SIG-M5 treated with dmso at 0.1 percent for 504 hours (cell line): ENCODE results near the gene COQ5.

Experiments
- DNase-seq: peaks from one replicate; lab custom pipeline; 2025; ENCODE audit not compliant: unreplicated experiment; lab: John Stamatoyannopoulos, UW

COQ5 gene

DNA sequence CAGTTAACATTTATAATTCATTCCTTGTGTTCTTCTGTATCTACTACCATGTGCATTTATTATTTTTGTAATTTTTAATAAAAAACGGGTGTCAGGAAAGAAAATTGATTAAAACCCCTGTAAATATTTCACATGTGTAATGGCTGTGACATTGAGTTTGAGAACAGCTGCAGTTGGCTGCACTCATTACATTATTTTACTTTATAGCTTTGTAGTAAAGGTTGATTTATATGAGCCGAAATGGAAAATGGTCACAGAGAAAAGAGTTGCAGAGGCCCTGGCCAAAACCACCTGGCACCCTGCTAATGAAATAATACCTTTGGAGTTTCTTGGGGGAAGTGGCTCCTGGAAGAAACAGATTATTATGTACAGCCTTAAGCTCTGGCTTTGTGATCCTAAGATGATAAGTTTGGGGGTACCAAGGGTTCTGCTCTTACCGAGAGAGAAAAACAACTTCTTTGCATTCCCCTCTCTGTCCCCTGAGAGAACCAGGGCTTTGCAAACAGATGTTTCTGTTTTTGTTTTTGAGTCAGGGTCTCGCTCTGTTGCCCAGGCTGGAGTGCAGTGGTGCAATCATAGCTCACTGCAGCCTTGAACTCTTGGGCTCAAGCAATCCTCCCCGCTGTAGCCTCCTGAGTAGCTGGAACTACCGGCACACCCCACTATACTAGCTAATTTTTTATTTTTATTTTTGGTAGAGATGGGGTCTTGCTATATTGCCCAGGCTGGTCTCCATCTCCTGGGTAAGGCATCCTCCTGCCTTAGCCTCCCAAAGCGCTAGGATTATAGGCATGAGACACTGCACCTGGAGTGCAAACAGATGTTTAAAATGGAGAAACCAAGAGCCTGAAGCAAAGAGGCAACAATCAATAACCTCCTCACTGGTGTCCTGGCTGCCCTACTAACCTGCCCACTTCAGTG, 42.7 kb downstream of the COQ5 start:
- DNase-seq: no peak

DNA sequence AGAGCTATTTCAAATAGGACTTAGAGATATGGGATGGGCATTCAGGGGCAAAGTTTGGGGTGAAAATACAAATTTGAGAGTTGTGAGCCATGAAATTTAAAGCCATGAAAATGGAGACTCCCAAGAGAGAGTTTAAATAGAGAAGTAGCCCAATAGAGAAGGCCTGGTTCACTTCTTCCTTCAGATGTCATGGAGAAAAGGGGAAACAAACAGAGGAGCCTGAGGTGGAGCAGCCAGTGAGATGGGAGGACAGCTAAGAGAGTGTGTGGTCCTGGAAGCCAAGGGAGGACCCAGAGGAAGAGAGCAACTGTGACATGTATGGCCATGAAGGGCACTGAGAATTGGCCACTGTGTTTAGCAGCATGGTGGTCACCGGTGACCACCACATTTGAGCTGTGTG, 45.3 kb downstream of the COQ5 start:
- peak; percentile 18 for DNase-seq

DNA sequence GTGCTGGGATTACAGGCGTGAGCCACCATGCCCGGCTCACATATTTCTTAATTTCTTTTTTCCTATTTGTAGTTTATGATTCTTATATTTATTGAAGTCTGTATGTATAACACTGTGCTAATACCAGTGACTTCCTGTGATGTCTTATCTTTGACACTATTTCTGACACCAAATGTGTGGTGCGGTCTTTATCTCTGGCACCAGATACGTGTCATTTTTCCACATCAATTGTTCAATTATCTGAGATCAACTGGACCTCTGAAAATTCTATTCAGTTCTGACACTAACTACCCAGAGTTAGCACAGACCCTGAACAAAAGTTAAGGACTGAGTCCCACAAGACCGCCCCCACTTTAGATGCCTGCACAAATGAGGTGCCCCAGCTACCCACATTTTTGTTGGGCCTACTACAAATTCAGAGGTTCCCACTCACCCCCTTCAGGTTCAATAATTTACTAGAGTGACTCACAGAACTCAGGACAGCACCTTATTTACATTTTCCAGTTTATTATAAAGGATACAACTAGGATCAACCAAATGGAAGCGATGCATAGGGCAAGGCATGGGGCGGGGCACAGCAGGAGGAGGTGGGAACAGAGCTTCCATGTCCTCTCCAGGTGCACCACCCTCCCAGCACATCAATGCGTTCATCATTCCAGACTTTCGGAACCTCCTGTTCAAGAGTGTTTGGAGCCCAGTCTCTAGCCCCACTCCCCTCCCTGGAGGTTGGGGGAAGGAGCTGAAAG, 47.8 kb downstream of the COQ5 start:
- no peak for DNase-seq

DNA sequence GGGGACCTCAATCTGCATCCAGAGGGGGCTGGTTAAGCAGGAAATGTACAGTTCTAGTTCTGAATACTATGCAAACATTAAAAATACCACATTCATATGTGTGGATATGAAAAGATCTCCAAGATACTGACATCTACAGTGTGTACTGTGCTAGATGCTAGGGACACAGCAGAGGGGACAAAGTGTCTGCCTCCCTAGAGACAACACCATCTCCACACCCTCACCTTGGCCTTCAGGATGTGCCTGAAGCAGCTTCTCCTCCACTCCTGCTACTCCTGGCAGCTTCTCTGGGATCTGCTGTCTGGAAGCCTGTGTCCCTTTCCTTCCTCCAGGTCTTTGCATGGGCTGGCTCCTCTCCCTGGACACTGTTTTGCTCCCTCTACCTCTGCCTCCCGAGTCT, 48.7 kb downstream of the COQ5 start:
- no peak for DNase-seq

DNA sequence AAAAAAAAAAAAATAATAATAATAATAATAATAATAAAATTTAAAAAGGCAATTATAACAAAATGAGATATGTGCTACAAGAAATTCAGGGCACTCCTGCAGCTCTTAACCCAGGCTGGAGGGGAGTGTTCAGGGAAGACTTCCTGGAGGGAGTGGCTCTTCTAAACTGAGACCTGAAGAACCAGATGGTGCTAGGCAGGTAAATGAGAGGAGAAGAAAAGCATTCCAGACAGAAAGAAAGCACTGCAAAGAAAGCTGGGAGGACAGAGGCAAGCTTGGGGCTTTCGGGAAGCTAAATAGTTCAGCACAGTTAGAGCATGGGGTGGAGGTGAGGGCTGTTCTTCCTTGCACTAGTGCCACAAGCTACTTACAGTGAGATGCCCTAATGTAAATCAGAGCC, 49.5 kb downstream of the COQ5 start:
- DNase-seq: no peak

DNA sequence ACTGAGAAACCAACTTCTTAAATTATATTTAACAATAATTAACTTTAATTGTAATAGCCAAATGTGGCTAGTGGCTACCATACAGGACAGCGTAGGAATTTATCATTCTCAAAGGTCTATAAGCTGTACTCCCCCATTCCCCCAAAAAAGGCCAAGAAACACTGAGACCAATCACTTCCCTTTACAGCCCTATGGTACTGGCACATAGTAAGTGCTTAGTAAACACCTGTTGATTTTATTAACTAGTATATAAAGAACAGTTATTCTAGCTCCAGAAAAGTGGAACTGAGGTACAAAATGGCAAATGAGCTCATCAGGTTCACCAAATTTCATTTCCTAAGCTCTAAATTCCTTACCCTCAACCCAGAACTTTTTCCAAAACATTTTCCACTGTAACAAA, 53.3 kb downstream of the COQ5 start:
- no peak for DNase-seq

DNA sequence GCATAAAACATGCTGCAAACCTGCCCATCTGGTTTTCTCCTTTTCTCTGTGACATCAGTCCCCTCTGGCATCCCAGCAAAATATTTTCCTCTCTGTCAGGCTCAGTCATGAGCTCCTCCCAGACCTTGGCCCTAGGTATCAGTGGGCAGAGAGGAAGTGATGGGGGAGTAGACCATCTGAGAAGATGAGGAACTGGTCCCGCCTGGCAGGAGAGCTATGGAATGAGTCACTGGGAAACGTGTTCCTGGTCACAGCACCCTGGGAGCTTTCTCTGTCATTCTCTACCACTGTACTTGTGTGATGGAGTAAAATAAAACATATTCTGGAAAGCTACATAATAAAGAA, 54.4 kb downstream of the COQ5 start:
- peak; percentile 96 for DNase-seq

DNA sequence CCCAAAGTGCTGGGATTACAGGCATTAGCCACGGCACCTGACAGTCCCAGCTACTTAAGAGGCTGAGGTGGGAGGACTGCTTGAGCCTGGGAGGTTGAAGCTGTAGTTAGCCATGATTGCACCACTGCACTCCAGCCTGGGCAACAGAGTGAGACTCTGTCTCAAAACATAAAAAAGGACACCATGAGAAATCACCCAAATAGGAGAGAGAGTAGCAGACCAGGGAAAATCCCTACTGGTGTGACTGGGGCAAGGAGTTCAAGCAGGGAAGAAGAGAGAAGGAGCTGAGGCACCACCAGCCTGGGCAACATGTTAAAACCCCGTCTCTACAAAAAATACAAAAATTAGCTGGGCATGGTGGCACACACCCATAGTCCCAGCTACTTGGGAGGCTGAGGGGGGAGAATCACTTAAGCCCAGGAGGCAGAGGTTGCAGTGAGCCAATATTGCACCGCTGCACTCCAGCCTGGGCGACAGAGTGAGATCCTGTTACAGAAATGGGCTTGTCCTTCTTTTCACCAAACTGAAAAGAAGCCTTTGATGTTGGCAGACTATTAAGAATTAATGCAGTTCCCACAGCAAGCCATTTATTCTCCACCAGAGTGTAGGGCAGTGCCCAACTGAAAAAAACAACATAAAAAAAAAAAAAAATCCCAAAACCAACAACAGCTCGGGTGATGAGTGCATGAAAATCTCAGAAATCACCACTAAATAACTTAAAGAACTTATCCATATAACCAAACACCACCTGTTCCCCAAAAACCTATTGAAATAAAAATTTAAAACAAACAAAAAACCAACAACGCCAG, 54.9 kb downstream of the COQ5 start:
- no peak for DNase-seq

DNA sequence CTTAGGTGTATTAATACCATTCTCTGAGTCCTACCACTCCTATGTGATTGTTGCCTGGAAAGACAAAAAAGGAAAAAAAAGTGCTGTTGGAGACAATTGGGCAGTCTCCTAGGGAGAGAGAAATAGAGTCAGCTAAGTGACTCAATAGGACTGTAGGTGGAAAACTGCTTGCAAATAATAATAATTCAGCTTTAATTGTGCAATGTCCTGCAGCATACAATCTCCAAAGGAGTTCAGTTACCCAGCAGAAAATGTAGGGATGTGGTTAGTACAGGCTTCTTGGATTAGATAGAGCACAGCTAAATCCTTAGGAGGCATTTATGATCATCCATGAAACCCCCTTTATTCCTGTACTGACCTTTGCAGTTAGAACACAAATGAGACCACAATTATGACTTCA, 56.4 kb downstream of the COQ5 start:
- DNase-seq: no peak

DNA sequence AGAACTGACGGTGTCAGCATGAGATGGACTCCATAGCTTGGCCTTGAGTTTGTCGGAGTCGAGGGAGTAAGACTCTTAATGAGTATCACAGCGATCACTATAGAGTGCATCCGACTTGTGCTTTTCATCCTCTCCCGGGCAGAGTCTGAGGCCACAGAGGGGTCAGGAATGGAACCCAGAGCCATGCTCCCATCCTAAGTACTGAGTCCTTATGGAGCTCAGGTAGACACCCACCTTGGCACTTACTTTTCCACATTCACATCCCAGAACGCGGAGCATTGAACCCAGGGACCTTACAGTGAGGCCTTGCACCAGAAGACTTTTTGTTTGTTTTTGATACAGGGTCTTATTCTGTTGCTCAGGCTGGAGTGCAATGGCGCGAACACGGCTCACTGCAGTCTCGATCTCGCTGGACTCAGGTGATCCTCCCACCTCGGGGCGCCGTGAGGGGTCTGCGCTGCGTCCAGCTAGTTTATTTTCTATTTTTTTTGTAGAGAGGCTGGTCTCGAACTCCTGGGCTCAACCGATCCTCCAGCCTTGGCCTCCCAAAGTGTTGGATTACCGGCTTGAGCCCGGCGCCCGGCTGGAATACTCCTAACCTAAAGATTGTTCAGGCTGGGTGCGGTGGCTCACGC, 58.7 kb downstream of the COQ5 start:
- no peak for DNase-seq

DNA sequence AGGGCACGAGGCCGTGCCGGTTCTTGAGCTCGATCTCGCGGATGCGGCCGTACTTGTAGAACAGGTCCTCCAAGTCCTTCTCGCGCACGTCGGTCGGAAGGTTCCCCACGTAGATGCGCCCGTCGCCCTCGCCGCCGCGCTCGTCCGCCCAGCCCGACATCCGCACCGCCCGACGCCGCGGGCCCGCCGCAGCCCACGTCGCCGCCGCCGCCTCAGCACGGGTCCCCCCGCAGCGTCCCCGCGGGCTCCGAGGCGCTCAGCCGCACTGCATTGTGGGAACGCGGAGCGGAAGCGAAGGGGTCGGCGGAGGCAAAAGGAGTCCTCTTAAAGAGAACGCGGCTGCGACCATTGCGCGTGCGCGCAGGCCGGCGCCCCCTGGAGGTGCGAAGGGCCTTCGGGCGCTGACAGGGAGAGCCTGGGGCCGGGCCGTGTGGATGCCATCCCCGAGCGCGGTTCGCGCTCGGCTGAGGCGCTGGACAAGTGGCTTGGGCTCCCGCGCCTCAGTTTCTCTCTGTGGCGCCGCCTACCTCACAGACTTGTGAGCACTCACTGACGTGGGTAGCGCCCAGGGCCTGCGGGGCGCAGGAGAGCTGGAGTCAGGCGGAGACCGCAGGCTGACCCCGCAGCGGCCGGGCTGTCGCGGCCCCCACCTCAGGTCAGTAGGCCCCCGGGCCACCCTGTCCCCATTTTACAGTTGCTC, 59.4 kb downstream of the COQ5 start, which contains the start of gene SRSF9:
TSS of gene SRSF9 (minus strand) at position 299 of the 700 bp plus-strand sequence. CDS start at position 160, 139 bp downstream.
- DNase-seq: peak; percentile 94

DNA sequence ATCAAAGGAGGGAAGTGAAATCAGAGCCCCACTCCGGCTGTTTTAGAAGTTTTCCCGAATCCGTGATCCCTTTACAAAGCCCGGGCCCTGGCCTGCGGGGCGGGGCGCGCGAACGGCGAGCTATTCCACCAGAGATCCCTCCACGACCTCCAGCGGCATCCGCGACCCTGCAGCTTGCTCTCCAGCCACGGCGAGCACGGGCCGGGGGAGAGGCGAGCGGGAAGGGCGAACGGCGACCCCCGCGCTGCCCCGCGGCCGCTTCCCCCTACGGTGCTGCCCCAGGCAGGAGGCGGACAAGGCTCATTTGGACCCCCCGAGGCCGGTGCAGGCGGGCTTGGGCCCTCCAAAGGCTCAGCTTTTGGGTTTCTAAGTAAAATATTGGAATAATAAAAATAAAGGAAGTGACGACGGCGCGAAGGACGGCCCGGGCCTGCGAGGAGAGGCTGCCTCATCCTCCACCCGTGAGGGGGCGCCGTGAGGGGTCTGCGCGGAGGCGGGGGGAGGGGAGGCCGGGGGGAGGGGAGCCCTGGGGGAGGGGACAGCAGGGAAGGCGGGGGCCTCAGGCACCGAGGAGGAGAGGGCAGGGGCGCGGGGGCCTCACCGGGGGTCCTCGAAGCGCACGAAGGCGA, 60.0 kb downstream of the COQ5 start:
- DNase-seq: peak; percentile 51

DNA sequence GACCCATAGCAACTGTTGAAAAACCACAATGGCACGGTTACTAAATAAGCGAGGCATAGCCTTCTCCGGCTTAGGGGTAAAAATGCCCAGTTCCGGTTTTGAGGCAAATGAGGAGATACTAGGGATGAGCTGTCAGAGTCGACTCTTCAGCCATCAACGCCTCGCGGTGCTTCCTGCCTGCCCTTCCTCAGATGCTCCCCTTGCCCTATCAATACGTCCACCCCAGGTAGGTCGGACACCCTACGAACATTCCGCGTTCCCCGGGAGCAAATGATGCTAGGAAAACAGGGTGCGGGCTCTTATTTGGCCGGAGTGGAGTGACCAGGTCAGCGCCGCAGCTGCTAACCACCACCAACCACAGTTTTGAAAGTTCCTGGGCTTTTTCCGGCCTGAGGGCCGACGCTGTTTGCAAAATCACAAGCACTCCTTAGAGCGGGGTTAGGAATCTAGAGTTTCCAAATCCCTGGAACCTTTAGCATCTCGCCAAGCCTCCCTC, 60.6 kb downstream of the COQ5 start:
- DNase-seq: peak; percentile 81

DNA sequence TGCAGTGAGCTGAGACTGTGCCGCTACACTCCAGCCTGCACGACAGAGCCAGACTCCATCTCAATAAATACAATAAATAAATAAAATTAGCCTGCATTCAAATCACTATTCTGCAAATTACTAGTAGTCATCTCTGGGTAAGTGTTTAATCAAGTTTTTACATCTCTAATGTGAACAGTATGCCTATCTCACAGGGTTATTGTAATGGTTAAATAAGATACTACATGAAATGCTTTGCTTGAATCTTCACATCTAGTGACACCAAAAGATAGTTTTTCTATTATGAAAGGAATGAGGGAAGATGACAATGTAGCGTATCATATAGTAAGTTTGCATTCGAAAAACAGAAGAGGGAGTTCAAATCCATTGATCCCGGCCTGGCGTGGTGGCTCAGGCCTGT, 61.5 kb downstream of the COQ5 start:
- DNase-seq: no peak

DNA sequence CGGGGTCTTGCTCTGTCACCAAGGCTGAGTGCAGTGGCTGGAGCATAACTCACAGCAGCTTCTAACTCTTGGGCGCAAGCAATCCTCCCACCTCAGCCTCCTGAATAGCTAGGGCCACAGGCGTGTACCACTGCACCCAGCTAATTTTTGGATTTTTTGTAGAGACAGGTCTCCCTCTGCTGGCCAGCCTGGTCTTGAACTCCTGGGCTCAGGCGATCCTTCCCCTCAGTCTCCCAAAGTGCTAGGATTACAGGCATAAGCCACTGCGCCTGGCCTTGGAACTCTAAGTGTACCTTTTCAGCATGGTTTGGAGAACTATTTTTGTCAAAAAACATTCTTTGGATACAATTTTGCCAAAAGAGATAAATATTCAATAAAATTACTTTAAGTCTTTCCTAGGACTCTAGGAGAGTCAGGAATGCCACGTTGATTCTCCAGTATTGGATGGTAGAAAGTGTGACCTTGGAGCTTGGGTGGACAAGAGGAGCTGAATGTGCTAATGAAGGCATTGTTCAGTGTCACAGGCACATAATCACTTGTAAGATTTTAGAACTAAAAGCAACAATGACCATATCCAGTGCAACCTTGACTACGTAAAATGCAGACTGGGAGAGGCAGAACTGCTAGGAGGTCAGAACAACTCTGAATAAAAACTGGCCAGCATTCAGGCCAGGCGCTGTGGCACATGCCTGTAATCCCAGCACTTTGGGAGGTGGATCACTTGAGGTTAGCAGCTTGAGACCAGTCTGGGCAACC, 62.2 kb downstream of the COQ5 start:
- DNase-seq: peak; percentile 66

DNA sequence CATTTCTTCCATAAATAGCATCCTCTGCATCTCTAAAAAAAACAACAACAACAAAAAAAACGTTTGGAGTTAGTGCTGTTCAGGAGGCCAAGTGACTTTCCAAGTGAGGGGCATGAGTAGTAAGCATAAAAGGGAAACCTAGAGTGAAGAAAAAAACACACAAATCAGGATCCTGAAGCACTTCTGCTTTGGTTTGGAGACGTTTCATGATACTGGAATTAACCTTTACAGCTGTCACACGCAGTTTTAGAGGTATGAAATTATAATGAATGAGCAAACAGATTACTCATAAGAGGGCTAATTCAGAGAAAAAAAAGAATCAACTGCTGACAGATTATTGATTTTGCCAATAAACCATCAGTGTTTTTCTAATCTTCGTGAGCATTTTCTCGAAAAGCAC, 63.2 kb downstream of the COQ5 start:
- DNase-seq: no peak

DNA sequence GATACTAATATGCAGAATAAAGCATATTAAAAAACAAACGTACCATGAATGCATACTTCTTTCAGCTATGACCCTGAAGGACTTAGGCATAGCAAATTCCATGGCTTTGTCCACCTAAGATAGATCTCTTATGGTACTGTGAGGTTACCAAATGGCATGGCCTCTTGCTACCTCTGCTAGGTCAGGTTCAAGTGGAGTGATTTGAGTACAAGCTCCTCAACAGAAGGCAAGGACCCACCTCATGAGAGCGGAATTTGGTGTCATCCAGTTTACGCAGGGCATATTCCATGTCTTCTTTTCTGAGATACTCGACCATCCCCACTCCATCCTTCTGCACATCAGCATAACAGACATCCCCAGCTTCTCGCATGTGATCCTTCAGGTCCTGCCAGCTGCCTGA, 65.2 kb downstream of the COQ5 start:
- DNase-seq: no peak

DNA sequence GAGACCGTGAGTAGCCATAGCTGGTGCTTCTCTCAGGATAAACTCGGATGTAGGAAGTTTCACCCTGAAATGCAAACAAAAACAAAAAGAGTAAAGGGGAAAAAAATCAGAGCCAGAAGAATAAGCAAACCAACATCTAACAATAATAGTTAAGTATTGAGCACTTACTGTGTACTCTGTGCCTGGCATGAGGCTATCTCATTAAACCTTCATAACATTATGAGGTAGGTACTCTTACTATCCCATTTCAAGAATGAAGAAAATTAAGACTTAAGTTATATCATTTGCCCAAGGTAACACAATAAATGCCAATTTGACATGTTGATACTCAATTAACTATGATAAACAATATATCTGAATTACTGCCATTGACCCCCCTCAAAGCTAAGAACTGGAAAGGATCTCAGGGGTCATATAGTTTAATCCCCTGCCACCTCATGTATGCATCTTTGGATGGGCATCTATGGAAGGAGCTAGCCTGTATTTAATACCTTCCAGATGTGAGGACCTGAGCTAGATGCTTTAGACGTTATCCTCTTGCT, 66.8 kb downstream of the COQ5 start:
- DNase-seq: no peak

DNA sequence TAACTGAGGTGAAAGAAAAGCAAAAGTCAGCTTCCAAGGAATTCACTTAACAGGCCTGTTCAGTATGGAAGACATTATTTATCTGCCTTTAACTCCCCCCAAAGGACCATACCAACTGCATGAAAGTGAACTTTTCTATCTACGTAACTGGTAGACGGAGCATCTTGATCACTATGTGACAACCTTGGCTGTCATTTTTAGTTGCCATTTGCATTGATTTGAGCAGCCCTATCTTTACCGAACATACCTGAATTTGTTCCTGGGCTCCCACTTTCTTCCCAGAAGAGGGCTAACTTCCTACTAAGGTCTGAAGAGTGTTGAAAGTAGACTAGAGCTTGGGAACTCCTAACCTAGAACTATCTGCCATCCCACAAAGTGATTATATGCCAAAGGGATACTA, 68.8 kb downstream of the COQ5 start:
- no peak for DNase-seq
